ENCODE measurements around the gene PSTPIP1.

Gene PSTPIP1

DNA sequence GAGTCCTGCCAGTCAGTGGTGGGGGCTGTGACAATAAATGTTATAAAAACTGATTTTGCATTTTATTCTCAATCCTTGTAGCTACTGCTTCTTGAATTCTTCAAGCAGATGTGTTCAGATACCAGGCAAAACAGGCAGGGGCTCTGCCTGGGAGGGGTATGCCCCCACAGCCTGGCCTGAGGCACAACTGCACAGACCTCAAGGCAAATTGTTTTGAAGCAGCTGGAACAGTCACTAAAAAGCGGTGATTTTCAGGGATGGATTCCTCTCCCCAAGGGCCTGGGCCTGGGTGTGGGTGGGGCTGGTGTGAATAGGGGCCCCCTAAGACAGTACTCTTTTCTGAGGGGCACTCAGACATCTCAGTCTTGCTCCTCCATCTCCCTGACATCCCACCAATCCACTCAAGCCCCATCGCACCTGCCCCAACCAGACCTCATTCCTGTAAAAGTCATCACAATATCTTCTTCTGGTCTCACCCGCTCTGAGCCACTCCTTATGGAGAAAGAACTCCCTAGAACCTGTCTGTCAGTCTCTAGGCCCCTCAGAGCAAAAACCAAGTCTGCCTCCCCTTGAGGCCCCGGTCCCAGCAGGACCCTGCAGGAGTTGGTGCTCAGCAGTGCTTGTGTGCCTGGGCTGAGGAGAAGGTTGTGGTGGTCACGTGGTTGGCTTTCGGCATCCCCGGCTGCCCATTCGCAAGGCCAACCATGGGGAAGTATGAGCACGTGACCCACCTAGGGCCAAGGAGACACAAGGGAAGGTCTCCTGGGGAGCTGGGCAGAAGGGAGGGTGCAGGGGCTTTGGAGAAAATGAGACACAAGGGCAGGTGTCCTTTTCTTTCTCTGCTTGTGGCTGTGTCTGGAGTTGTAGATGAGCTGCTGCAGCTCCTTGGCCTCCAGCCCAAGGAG is 2.9 kb upstream of the PSTPIP1 start:
- Histone ChIP-seq H2BK5ac (ENCODE audit: low read length) (no peak overlapping the region), H3K27ac (ENCODE audit: low read depth, low read length) (no peak overlapping the region), H3K4ac (ENCODE audit: low read depth, low read length) (no peak overlapping the region), H3K4me3 (ENCODE audit: low read length) (no peak overlapping the region), H2BK120ac (ENCODE audit: low read depth, low read length) (no peak overlapping the region), H4K5ac (ENCODE audit: low read length) (no peak overlapping the region), H3K9ac (ENCODE audit: low read length) (no peak overlapping the region), H3K18ac (ENCODE audit: low read length) (no peak overlapping the region), H3K79me1 (ENCODE audit: low read length) (no peaks in the 10 kb centered on the region), H3K4me1 (ENCODE audit: control insufficient read depth, low read depth, low read length) (peaks cover 6% of the 10 kb centered on the region), H2BK15ac (replicated peaks; ENCODE audit: low read depth) (no peak overlapping the region), H3K4me2 (ENCODE audit: low read length) (no peak overlapping the region), H2AK5ac (ENCODE audit: low read length) (no peak overlapping the region), H3K79me2 (ENCODE audit: control insufficient read depth, insufficient read depth, low read length) (no peaks in the 10 kb centered on the region), H3K27me3 (ENCODE audit: insufficient read depth, low read length, poor library complexity) (no peaks in the 10 kb centered on the region), H3K23ac (ENCODE audit: low read length) (no peak overlapping the region), H3K36me3 (ENCODE audit: control insufficient read depth, insufficient read depth, low read length) (no peaks in the 10 kb centered on the region), H3K56ac (ENCODE audit: low read length) (no peak overlapping the region), H4K8ac (ENCODE audit: low read depth, low read length) (no peak overlapping the region)
- no peak for DNase-seq
- no CpG with 5 or more reads among the region's 9 CpGs for WGBS (ENCODE audit: extremely low coverage, insufficient coverage, low lambda C conversion rate)

DNA sequence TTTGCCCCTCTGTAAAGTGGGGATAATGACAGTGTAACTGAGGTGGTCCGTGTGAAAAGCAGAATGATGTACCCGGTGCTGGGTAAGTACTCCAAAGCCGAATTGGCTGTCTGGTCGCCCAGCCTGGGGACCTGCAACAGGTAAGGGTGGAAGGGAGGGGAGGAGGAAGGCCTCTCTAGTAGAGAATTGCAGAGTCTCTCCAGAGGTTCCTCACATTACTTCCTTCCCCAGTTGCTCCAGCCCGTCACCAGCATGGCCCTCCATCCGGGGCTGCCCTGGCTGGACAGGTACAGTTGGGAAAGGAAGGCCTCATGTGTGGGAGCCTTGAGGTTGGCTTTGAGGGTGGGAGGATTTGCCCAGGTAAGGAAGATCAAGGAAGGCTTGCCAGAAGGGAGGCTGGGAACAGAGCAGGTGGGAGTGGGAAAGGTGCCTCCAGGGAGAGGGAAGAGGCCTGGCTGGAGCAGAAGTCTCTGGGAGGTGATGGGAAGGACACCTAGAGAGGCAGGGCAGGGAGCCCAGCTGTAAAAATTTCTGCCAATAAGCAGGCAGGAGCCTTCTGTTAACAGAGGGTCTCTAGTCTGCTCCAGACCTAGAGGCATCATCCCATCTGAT is 1.7 kb upstream of the PSTPIP1 start:
- Histone ChIP-seq H2AK5ac (ENCODE audit: low read length) (no peak overlapping the region), H2BK5ac (ENCODE audit: low read length) (no peak overlapping the region), H3K18ac (ENCODE audit: low read length) (no peak overlapping the region), H3K4ac (ENCODE audit: low read depth, low read length) (no peak overlapping the region), H3K56ac (ENCODE audit: low read length) (no peak overlapping the region), H3K27me3 (ENCODE audit: insufficient read depth, low read length, poor library complexity) (no peaks in the 10 kb centered on the region), H3K79me1 (ENCODE audit: low read length) (no peaks in the 10 kb centered on the region), H3K79me2 (ENCODE audit: control insufficient read depth, insufficient read depth, low read length) (no peaks in the 10 kb centered on the region), H2BK15ac (replicated peaks; ENCODE audit: low read depth) (no peak overlapping the region), H4K8ac (ENCODE audit: low read depth, low read length) (no peak overlapping the region), H2BK120ac (ENCODE audit: low read depth, low read length) (no peak overlapping the region), H4K5ac (ENCODE audit: low read length) (no peak overlapping the region), H3K4me1 (ENCODE audit: control insufficient read depth, low read depth, low read length) (peaks cover 6% of the 10 kb centered on the region), H3K23ac (ENCODE audit: low read length) (no peak overlapping the region), H3K9ac (ENCODE audit: low read length) (no peak overlapping the region), H3K36me3 (ENCODE audit: control insufficient read depth, insufficient read depth, low read length) (no peaks in the 10 kb centered on the region), H3K4me2 (ENCODE audit: low read length) (no peak overlapping the region), H3K27ac (ENCODE audit: low read depth, low read length) (no peak overlapping the region), H3K4me3 (ENCODE audit: low read length) (no peak overlapping the region)
- no peak for DNase-seq
- no CpG with 5 or more reads among the region's 6 CpGs for WGBS (ENCODE audit: extremely low coverage, insufficient coverage, low lambda C conversion rate)

DNA sequence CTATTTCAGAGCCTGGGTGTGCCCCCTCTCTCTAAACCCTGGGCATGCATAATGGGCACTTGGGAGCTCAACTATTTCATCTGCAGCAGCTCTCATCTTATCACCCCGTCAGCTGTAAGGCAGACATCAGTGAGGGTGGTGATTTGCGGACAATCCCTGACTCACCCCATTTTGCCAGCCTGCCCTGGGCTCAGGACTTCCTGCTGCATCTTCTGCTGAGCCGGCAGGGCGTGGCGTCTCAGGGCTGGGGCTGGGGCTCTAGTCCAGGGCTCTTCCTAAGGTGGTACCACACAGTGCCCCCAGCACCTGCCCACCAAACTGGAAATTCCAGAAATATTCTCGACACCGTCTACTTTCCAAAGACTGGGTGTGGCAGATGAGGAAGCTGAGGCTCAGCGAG is 925 bp upstream of the PSTPIP1 start:
- no peak for DNase-seq
- H2BK15ac ChIP-seq (replicated peaks; ENCODE audit: low read depth): no peak overlapping the region

DNA sequence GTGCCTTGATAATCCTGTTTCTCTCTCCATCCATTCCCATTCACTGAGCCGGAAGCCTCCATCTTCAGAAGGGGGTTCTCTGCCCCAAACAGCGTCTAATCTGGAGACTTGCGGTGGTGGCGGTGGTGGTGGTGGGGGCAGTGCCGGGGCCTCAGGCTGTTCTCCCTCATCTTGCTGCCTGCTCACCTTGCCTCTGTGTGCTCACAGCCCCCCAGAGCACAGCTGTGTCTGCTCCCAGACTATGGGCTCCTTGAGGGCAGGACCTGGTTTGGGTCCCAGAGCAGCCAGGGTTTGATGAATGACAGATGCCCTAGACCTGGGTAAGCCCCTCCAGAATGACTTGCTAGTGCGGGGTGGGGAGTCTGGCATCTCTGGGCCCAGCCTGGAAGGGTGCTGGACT is 430 bp upstream of the PSTPIP1 start:
- no peak overlapping the region for H4K5ac ChIP-seq (ENCODE audit: low read length)

More for the DNA sequence above, 925 bp upstream of the PSTPIP1 start:
- no peak overlapping the region for H3K56ac ChIP-seq (ENCODE audit: low read length)
- H2BK120ac ChIP-seq (ENCODE audit: low read depth, low read length): no peak overlapping the region
- no peak overlapping the region for H3K9ac ChIP-seq (ENCODE audit: low read length)
- H2AK5ac ChIP-seq (ENCODE audit: low read length): no peak overlapping the region
- H4K8ac ChIP-seq (ENCODE audit: low read depth, low read length): no peak overlapping the region
- no peak overlapping the region for H4K5ac ChIP-seq (ENCODE audit: low read length)
- H3K36me3 ChIP-seq (ENCODE audit: control insufficient read depth, insufficient read depth, low read length): no peaks in the 10 kb centered on the region
- H3K4me2 ChIP-seq (ENCODE audit: low read length): no peak overlapping the region
- no peaks in the 10 kb centered on the region for H3K79me1 ChIP-seq (ENCODE audit: low read length)
- H3K27ac ChIP-seq (ENCODE audit: low read depth, low read length): no peak overlapping the region
- H3K4ac ChIP-seq (ENCODE audit: low read depth, low read length): no peak overlapping the region
- H2BK5ac ChIP-seq (ENCODE audit: low read length): no peak overlapping the region
- no peak overlapping the region for H3K4me3 ChIP-seq (ENCODE audit: low read length)
- H3K23ac ChIP-seq (ENCODE audit: low read length): no peak overlapping the region
- no CpG with 5 or more reads among the region's 8 CpGs for WGBS (ENCODE audit: extremely low coverage, insufficient coverage, low lambda C conversion rate)
- peaks cover 2% of the 10 kb centered on the region for H3K4me1 ChIP-seq (ENCODE audit: control insufficient read depth, low read depth, low read length)
- H3K18ac ChIP-seq (ENCODE audit: low read length): no peak overlapping the region
- H3K79me2 ChIP-seq (ENCODE audit: control insufficient read depth, insufficient read depth, low read length): no peaks in the 10 kb centered on the region
- no peaks in the 10 kb centered on the region for H3K27me3 ChIP-seq (ENCODE audit: insufficient read depth, low read length, poor library complexity)

DNA sequence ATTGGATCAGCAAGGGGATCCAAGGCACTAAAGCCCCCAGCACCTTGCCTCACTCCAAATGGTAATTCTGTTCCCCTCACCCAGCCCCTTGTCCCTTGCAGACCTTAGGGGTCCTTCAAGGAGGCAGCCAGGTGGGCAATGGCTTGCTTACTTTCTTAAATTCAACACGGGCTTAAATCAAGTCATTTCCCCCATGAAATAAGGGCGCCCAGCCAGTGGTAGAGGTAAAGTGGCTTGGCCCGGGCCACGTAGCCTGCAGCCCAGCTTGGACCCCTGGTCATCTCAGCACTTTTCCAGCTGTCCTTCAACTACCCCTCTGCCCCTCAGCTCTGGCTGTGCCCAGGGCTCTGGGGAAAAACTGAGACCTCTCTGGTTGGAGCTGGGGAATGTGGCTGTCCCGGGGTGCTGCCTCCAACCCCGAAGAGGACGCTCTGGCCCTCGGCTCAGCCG is 1.2 kb downstream of the PSTPIP1 start:
- H3K4ac ChIP-seq (ENCODE audit: low read depth, low read length): no peak overlapping the region
- H3K36me3 ChIP-seq (ENCODE audit: control insufficient read depth, insufficient read depth, low read length): no peaks in the 10 kb centered on the region
- H3K56ac ChIP-seq (ENCODE audit: low read length): no peak overlapping the region
- H4K5ac ChIP-seq (ENCODE audit: low read length): no peak overlapping the region
- DNase-seq: no peak
- H3K27me3 ChIP-seq (ENCODE audit: insufficient read depth, low read length, poor library complexity): no peaks in the 10 kb centered on the region
- no peak overlapping the region for H3K27ac ChIP-seq (ENCODE audit: low read depth, low read length)
- no peaks in the 10 kb centered on the region for H3K79me1 ChIP-seq (ENCODE audit: low read length)
- no peaks in the 10 kb centered on the region for H3K79me2 ChIP-seq (ENCODE audit: control insufficient read depth, insufficient read depth, low read length)
- H3K4me1 ChIP-seq (ENCODE audit: control insufficient read depth, low read depth, low read length): no peaks in the 10 kb centered on the region
- no peak overlapping the region for H2BK15ac ChIP-seq (replicated peaks; ENCODE audit: low read depth)
- H3K4me3 ChIP-seq (ENCODE audit: low read length): no peak overlapping the region
- H3K23ac ChIP-seq (ENCODE audit: low read length): no peak overlapping the region
- no CpG with 5 or more reads among the region's 9 CpGs for WGBS (ENCODE audit: extremely low coverage, insufficient coverage, low lambda C conversion rate)
- H2AK5ac ChIP-seq (ENCODE audit: low read length): no peak overlapping the region
- H2BK120ac ChIP-seq (ENCODE audit: low read depth, low read length): no peak overlapping the region
- no peak overlapping the region for H3K18ac ChIP-seq (ENCODE audit: low read length)
- no peak overlapping the region for H4K8ac ChIP-seq (ENCODE audit: low read depth, low read length)
- H3K9ac ChIP-seq (ENCODE audit: low read length): no peak overlapping the region
- no peak overlapping the region for H3K4me2 ChIP-seq (ENCODE audit: low read length)
- H2BK5ac ChIP-seq (ENCODE audit: low read length): no peak overlapping the region

More for the DNA sequence above, 430 bp upstream of the PSTPIP1 start:
- H2AK5ac ChIP-seq (ENCODE audit: low read length): no peak overlapping the region
- no peak overlapping the region for H2BK120ac ChIP-seq (ENCODE audit: low read depth, low read length)
- H3K4me1 ChIP-seq (ENCODE audit: control insufficient read depth, low read depth, low read length): no peaks in the 10 kb centered on the region
- no peak overlapping the region for H3K27ac ChIP-seq (ENCODE audit: low read depth, low read length)
- WGBS (ENCODE audit: extremely low coverage, insufficient coverage, low lambda C conversion rate): no CpG with 5 or more reads among the region's 6 CpGs
- H3K56ac ChIP-seq (ENCODE audit: low read length): no peak overlapping the region
- no peak overlapping the region for H3K9ac ChIP-seq (ENCODE audit: low read length)
- no peak overlapping the region for H2BK15ac ChIP-seq (replicated peaks; ENCODE audit: low read depth)
- H4K8ac ChIP-seq (ENCODE audit: low read depth, low read length): no peak overlapping the region
- no peaks in the 10 kb centered on the region for H3K27me3 ChIP-seq (ENCODE audit: insufficient read depth, low read length, poor library complexity)
- H3K18ac ChIP-seq (ENCODE audit: low read length): no peak overlapping the region
- H2BK5ac ChIP-seq (ENCODE audit: low read length): no peak overlapping the region
- H3K79me2 ChIP-seq (ENCODE audit: control insufficient read depth, insufficient read depth, low read length): no peaks in the 10 kb centered on the region
- H3K4me2 ChIP-seq (ENCODE audit: low read length): no peak overlapping the region
- no peaks in the 10 kb centered on the region for H3K36me3 ChIP-seq (ENCODE audit: control insufficient read depth, insufficient read depth, low read length)
- H3K4ac ChIP-seq (ENCODE audit: low read depth, low read length): no peak overlapping the region
- H3K4me3 ChIP-seq (ENCODE audit: low read length): no peak overlapping the region
- H3K79me1 ChIP-seq (ENCODE audit: low read length): no peaks in the 10 kb centered on the region
- DNase-seq: no peak
- no peak overlapping the region for H3K23ac ChIP-seq (ENCODE audit: low read length)

All from mesendoderm (in vitro differentiated cells).